Thyroid gland (tissue), 4 donors: Measurements from ENCODE around the gene CXCL16. TPM values are rescaled to one million over a fixed set of nuclear protein-coding genes. Genes with fewer than 3 reads are reported as not detected.

Source experiments
- DNase-seq, 2 donors: peaks; one replicate each; pipeline ENCODE4 v3.0.0-alpha.2; 2019
- H3K27ac ChIP-seq, 3 donors: fragments of 200-600 bp; sonication (generic); 1 replicate in 2 of 3; 2 replicates in 1 of 3; pipeline ENCODE4 v1.5.1; 2016 to 2019; ENCODE audit warnings: mild to moderate bottlenecking in 1 of 3, moderate library complexity in 1 of 3
- H3K27me3 ChIP-seq: fragments of 200-600 bp; sonication (generic); one replicate; pipeline ENCODE4 v1.5.1; 2019
- H3K36me3 ChIP-seq, 2 donors: fragments of 200-600 bp; sonication (generic); one replicate each; pipeline ENCODE4 v1.5.1; 2016 to 2019
- H3K4me1 ChIP-seq, 2 donors: fragments of 200-600 bp; sonication (generic); one replicate each; pipeline ENCODE4 v1.5.1; 2017 to 2019
- H3K4me3 ChIP-seq, 3 donors: fragments of 200-600 bp; sonication (generic); replicated peaks in 1 of 3; 1 replicate in 2 of 3; 2 replicates in 1 of 3; pipeline ENCODE4 v1.5.1; 2016; ENCODE audit warnings: mild to moderate bottlenecking in 1 of 3
- H3K9me3 ChIP-seq: fragments of 200-600 bp; sonication (generic); one replicate; pipeline ENCODE4 v1.5.1; 2017
- CTCF ChIP-seq, 6 experiments: fragments of 200-600 bp in 3 of 6; fragments of 450-650 bp in 3 of 6; sonication (generic) in 3 of 6; IDR thresholded peaks; one replicate each; pipeline ENCODE4 v1.5.1; 2016 to 2019; ENCODE audit warnings: antibody characterized with exemption in 6 of 6, mild to moderate bottlenecking in 2 of 6, inconsistent platforms in 1 of 6, moderate library complexity in 1 of 6
- POLR2A ChIP-seq, 2 donors: fragments of 450-650 bp; IDR thresholded peaks; one replicate each; pipeline ENCODE4 v1.6.1; 2017; ENCODE audit warnings: antibody characterized with exemption in 2 of 2, mild to moderate bottlenecking in 2 of 2, moderate library complexity in 1 of 2
- WGBS, 2 donors: methylation state at CpG; one replicate each; pipeline ENCODE4 v1.1.5; 2017; 5-methylcytosine and 5-hydroxymethylcytosine counted together
- intact Hi-C: fragments of 100-400 bp; cut with DNase I; formaldehyde crosslinking; loops from one replicate; pipeline ENCODE4 v1.15.1; 2023
- total RNA-seq, 4 donors: library from RNA; depleted of rRNA; stranded (reverse); fragments of >200 nt; gene quantifications; one replicate each; pipeline ENCODE4 v1.2.3, GENCODE V29; 2016

CXCL16 gene
- total RNA-seq, 4 donors from 2014 or later, result 6.6 to 13.7 (median 12.8) TPM

DNA sequence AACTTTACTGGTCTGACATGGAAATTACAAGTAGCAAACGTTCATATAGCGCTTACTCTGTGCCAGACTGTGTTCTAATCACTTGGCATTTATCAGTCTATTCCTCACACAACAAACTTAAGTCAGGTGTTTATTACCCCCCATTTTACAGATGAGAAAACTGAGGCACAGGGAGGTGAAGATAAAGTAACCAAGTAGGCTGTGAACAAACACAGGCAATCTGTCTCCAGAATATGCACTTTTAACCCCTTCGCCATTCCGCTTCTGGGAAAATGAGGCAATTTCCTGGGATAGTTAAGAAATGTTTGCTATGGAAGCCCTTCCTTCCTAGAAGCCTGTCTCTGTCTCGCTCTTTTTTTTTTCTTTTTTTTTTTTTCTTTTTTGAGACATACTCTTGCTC, 12.2 kb upstream of the CXCL16 start:
- TF ChIP-seq POLR2A (IDR thresholded peaks at IDR 0.05) (no peak), CTCF (IDR thresholded peaks at IDR 0.05) (no peak)
- Histone ChIP-seq H3K36me3 (no peaks in the 10 kb centered on the region), H3K27ac (no peak overlapping the region), H3K4me1 (no peaks in the 10 kb centered on the region), H3K27me3 (no peaks in the 10 kb centered on the region), H3K9me3 (no peaks in the 10 kb centered on the region), H3K4me3 (no peak overlapping the region)
- DNase-seq, result no peak
- 67 to 76% methylated on average over 5 of the region's 5 CpGs for WGBS, 2 donors
- intact Hi-C loops, result no loop called here

DNA sequence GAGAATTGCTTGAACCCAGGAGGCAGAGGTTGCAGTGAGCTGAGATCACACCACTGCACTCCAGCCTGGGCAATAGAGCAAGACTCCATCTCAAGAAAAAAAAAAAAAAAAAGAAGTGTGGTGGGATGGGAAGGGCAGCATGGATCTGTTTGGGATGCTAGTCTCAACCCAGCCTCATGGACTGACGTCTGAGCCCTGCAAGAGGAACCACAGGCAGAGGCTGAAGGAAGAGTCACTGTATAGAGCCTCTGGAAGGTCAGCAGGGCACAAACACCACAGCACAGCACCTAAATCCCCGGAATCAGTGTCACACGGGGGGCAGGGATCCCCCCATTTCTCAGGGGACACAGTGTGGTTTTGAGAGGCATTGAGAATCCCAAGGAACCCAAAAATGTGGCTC, 10.9 kb upstream of the CXCL16 start:
- TF ChIP-seq CTCF (IDR thresholded peaks at IDR 0.05), result no peak
- DNase-seq, result no peak
- H3K27me3 ChIP-seq, result no peaks in the 10 kb centered on the region
- WGBS, 2 donors, result 49 to 50% methylated on average over 3 of the region's 3 CpGs
- no peak overlapping the region for H3K27ac ChIP-seq
- no peaks in the 10 kb centered on the region for H3K9me3 ChIP-seq
- H3K4me3 ChIP-seq, result no peak overlapping the region
- H3K4me1 ChIP-seq, result peaks cover 0 to 2% of the 10 kb centered on the region in 2 donors
- intact Hi-C loops, result no loop called here
- H3K36me3 ChIP-seq, result no peaks in the 10 kb centered on the region

DNA sequence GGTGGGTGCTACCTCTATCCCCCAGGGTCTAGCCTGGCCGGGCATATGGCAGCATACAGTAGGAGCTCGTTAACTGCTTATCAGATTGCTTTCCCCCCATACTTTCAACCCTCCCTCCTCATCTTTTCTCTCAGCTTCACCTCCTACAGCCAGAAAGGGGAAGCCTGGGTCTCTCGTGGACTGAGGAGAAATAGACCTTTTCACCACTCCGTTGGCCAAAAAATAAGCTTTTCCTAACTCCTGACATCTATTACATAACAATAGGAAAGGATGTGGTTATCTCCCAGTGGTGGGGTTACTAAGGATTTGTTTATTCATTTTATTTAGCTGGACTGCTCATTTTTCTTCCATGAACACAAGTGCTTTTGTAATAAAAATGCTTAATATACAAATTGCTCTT, 9.0 kb upstream of the CXCL16 start:
- H3K4me3 ChIP-seq, result no peak overlapping the region
- H3K27me3 ChIP-seq, result no peaks in the 10 kb centered on the region
- no peak overlapping the region for H3K27ac ChIP-seq
- H3K36me3 ChIP-seq, result no peaks in the 10 kb centered on the region
- intact Hi-C loops, result no loop called here
- H3K9me3 ChIP-seq, result no peaks in the 10 kb centered on the region
- no peak for DNase-seq
- TF ChIP-seq CTCF (IDR thresholded peaks at IDR 0.05) (no peak), POLR2A (IDR thresholded peaks at IDR 0.05) (no peak)
- peaks cover 0 to 8% of the 10 kb centered on the region in 2 donors for H3K4me1 ChIP-seq
- WGBS, 2 donors, result 58 to 64% methylated on average over 4 of the region's 4 CpGs

DNA sequence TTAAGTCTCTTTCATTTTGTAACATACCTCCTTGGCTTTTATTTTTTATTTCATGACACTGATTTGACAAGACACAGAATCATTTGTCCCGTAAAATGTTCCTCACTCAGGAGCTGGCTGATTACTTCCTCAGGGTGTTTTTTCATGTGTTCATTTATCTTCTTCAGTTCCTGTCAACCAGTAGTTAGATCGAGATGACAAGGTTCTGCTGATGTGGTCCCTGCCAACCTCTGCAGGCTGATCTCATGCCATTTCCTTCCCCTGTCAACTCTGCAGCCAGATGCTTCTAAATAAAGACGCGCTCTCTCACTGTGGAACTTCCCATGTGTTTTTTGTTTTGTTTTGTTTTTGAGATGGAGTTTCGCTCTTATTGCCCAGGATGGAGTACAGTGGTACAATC, 8.1 kb upstream of the CXCL16 start:
- Histone ChIP-seq H3K27me3 (no peaks in the 10 kb centered on the region), H3K27ac (no peak overlapping the region), H3K9me3 (no peaks in the 10 kb centered on the region), H3K36me3 (no peaks in the 10 kb centered on the region), H3K4me3 (no peak overlapping the region), H3K4me1 (peaks cover 0 to 8% of the 10 kb centered on the region in 2 donors)
- 51 to 69% methylated on average over 5 of the region's 5 CpGs for WGBS, 2 donors
- no peak for DNase-seq
- intact Hi-C loops, result no loop called here
- TF ChIP-seq CTCF (IDR thresholded peaks at IDR 0.05) (no peak), POLR2A (IDR thresholded peaks at IDR 0.05) (no peak)

DNA sequence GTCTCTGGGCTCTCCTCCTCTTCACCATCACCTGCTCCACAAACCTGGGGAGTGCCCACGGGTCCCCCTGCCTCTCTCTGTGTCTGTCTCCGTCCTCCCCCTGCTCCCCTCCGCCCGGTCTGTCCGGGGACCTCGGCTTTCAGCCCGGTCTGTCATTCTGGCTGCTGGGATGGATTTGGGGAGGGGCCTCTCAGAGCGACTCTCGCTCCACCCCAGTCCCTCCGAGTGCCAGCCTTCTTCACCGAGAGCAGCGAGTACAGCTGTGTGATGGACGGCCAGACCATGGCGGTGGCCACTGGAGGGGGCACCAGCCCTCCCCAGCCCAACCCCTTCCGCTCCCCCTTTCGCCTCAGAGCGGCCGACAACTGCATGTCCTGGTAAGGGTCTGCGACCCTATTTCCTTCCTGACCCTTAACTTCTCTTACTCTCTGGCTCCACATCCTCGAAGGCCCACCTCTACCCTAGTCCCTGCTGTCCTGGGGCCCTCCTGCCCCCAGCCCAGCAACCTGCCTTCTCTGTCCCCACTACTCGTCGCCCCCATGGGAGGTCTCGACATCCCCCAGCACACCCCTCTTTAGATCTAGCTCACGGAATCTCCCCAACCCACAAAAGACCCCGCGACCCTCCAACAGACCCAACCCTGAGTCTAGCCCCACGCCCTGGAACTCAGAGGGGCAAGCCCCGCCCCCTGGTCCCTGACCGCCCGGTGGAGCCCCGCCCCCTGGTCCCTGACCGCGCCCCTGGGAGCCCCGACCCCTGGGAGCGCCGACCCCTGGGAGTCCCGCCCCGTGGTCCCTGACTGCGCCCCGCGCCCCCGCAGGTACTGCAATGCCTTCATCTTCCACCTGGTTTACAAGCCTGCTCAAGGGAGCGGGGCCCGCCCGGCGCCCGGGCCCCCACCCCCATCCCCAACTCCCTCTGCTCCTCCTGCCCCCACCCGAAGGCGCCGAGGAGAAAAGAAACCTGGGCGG, 5.6 kb upstream of the CXCL16 start:
- no peak for TF ChIP-seq POLR2A (IDR thresholded peaks at IDR 0.05)
- no peak for TF ChIP-seq CTCF (IDR thresholded peaks at IDR 0.05)
- 10 to 17% methylated on average over 28 to 41 of the region's 51 CpGs for WGBS, 2 donors
- no peak overlapping the region for H3K27ac ChIP-seq
- H3K27me3 ChIP-seq, result no peaks in the 10 kb centered on the region
- no peak for DNase-seq
- no peaks in the 10 kb centered on the region for H3K36me3 ChIP-seq
- intact Hi-C loops, result loop anchor here (5.0 kb wide), 1 partner anchor 42 kb away; the partner anchor contains the start of genes GLTPD2 and VMO1
- H3K4me3 ChIP-seq, result no peak overlapping the region
- no peaks in the 10 kb centered on the region for H3K9me3 ChIP-seq
- H3K4me1 ChIP-seq, result peaks cover 0 to 8% of the 10 kb centered on the region in 2 donors
